Measurements from ENCODE around the gene EFNB2. TPM values are rescaled to one million over a fixed set of nuclear protein-coding genes. Genes with fewer than 3 reads are reported as not detected.

Gene EFNB2
- total RNA-seq, 4 donors from 2014 or later: 8.8 to 65.3 (median 22.7) TPM

DNA sequence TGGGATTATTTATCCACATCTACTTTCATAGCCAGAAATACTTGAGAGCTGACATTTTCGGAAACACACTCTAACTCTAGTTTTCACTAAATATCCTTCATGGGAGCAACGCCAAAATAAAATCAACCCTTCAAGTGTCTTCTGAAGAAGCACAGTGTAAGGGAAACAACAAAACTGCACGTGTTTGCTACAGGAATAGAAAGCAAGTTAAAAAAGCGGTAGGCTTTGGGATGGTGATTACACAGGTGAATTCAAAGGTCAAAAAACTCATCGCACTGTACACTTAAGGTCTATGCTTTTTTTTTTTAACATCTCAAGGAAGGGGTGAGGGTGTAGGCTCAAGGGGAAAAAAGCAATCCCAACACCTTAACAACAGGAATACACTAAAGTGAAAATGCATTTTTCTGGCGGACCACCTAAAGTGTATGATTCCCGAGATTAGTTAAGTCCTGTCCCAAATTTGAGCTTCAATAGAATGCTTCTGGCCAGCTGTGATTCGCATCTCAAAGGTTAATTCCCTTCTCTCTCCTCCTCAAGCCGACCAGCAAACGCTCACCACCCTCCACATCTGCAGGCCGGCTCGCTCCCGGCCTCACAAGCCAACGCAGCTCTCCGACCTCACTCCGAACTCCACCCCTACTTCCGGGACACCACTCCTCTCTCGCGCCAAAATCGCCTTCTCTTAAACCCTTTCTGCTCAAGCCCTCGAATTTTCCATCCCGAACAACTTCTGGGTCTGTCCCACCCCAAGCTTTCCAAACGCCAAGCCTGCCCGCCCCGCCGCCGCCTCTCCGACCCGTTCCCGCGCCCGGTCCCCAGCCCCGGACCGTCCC, 31.4 kb upstream of the EFNB2 start:
- intact Hi-C loops (cut with DNase I; ENCODE audit: low total_unique reads): no loop called here
- Histone ChIP-seq H3K4me3 (peak overlapping the region; percentile 64 to 98), H3K4me1 (peaks cover 0 to 5% of the 10 kb centered on the region in 2 donors), H3K9me3 (no peaks in the 10 kb centered on the region), H3K27me3 (no peaks in the 10 kb centered on the region), H3K36me3 (no peaks in the 10 kb centered on the region), H3K27ac (peak overlapping the region; percentile 97 to 98)
- DNase-seq: peak; percentile 40 to 58
- TF ChIP-seq CTCF (IDR thresholded peaks at IDR 0.05) (no peak), POLR2A (IDR thresholded peaks at IDR 0.05) (no peak)

DNA sequence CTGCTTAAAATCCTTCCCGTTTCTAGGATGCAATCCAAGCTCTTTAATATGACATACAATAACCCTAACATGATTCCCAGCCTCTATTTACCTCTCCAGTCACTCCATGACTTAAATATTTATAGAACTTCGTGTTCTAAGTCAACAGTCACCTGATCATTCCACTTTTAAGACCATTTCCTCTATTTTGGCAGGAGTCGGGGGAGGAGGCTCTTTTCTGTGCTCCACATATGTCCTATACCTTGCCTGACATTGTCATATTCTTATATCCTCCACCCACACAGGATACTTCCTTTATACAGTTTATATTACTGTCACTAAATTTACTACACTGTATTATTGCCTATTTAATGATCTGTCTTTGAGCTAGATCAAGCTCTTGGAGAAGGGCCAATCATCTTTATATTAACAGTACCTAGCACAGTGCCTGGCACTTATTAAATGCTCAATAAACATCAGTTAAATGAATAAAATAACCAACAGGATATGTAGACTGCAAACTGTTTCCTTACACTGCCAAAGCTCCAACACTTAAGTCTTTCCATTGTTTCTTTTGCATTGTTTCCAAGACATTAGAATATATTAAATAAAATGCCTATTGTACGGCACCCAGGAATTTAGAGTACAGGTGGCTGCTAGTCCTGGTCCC, 29.8 kb upstream of the EFNB2 start:
- peak overlapping the region in 1 of 2 donors; percentile 98 for H3K27ac ChIP-seq
- H3K4me1 ChIP-seq: peaks cover 0 to 5% of the 10 kb centered on the region in 2 donors

GRCh38 chr13:106562301-106562700, 26.8 kb upstream of the EFNB2 start:
- intact Hi-C loops (cut with DNase I; ENCODE audit: low total_unique reads): no loop called here
- DNase-seq: no peak
- TF ChIP-seq POLR2A (IDR thresholded peaks at IDR 0.05) (no peak), CTCF (IDR thresholded peaks at IDR 0.05) (no peak)
- Histone ChIP-seq H3K4me1 (peaks cover 3 to 5% of the 10 kb centered on the region in 2 donors), H3K9me3 (no peaks in the 10 kb centered on the region), H3K4me3 (no peak overlapping the region), H3K36me3 (no peaks in the 10 kb centered on the region), H3K27ac (peak overlapping the region in 1 of 2 donors; percentile 64), H3K27me3 (no peaks in the 10 kb centered on the region)

More for the DNA sequence above, 29.8 kb upstream of the EFNB2 start:
- H3K27me3 ChIP-seq: no peaks in the 10 kb centered on the region
- peak overlapping the region in 1 of 2 donors; percentile 4 for H3K4me3 ChIP-seq
- DNase-seq: no peak
- no peaks in the 10 kb centered on the region for H3K36me3 ChIP-seq
- H3K9me3 ChIP-seq: no peaks in the 10 kb centered on the region
- intact Hi-C loops (cut with DNase I; ENCODE audit: low total_unique reads): no loop called here
- TF ChIP-seq CTCF (IDR thresholded peaks at IDR 0.05) (no peak), POLR2A (IDR thresholded peaks at IDR 0.05) (no peak)

DNA sequence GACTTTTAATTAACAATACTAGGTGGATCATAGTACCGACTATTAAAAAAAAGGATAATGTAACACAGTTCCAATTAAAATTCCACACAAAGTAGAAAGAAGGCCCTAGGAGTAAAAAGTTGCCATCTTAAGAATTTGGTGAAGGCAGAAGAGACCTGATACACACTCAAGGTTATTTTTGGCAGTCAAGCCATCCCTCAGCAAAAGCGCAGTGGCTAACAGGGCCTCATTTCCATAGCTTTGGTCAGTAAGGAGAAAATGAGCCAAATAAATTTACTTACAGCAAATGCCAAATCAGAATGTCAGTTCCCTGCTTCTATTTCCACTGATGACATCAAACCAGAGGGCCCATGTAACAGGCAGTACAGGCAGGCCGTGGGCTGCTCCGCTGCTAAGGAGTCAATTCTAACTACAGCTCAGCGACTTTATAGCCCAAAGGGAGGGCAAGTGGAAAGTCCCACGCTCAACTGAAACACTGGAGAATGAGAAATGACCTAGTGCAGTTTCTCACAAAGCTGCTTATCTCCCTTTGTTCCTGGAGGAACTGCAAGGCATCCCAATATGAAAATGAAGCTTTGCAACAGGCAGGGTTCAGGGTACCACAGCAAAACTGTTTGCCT, 26.2 kb upstream of the EFNB2 start:
- Histone ChIP-seq H3K4me1 (peaks cover 3 to 5% of the 10 kb centered on the region in 2 donors), H3K36me3 (no peaks in the 10 kb centered on the region), H3K27ac (peak overlapping the region in 1 of 2 donors; percentile 64), H3K9me3 (no peaks in the 10 kb centered on the region), H3K27me3 (no peaks in the 10 kb centered on the region), H3K4me3 (no peak overlapping the region)
- TF ChIP-seq CTCF (IDR thresholded peaks at IDR 0.05) (no peak), POLR2A (IDR thresholded peaks at IDR 0.05) (no peak)
- no peak for DNase-seq
- intact Hi-C loops (cut with DNase I; ENCODE audit: low total_unique reads): no loop called here
